ENCODE measurements around the gene ARID4A.
A peak's percentile ranks its signal among the peaks of the same experiment; 100 is the strongest.

The ARID4A gene

GRCh38 chr14:58362798-58363412 lies 64.5 kb downstream of the ARID4A start:
- ATAC-seq, result no peak
- no peak for DNase-seq
- Mint-ChIP-seq H3K4me1 (no peaks in the 10 kb centered on the region), H3K27ac (no peak overlapping the region), H3K36me3 (ENCODE audit: low read depth) (peaks cover 17% of the 10 kb centered on the region), H3K27me3 (no peaks in the 10 kb centered on the region), H3K4me3 (no peak overlapping the region), H3K9me3 (no peaks in the 10 kb centered on the region)

DNA sequence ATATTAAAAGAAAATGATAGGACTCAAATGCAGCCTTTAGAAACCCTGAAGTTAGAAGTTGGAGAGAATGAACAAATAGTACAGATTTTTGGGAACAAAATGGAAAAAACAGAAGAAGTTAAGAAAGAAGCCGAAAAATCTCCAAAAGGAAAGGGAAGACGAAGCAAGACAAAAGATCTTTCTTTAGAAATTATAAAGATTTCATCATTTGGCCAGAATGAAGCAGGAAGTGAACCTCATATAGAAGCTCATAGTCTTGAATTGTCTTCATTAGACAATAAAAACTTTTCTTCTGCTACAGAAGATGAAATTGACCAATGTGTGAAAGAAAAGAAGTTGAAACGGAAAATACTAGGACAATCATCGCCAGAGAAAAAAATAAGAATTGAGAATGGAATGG lies 66.0 kb downstream of the ARID4A start:
- DNase-seq, result no peak
- Mint-ChIP-seq H3K27me3 (no peaks in the 10 kb centered on the region), H3K9me3 (no peaks in the 10 kb centered on the region), H3K36me3 (ENCODE audit: low read depth) (peaks cover 22% of the 10 kb centered on the region), H3K27ac (no peak overlapping the region), H3K4me3 (no peak overlapping the region), H3K4me1 (no peaks in the 10 kb centered on the region)
- no peak for ATAC-seq

DNA sequence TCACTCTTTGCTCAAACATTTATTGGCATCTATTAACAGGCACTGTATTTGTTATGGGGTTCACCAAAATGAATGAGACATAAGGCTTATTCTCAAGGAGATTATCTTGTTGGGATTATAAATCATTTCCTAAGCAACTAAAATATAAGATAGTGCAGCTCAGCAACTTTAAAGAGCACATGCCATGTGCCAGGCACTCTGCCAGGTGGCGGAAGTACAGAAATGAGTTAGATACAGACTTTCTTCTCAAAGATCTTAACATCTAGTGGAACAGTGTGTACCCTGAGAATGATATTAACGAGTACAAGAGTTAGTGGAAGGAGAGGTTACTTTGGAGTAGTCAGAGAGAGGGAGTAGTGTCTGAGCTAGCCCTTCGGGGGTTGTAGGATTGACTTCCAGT lies 68.9 kb downstream of the ARID4A start:
- H3K9me3 Mint-ChIP-seq, result no peaks in the 10 kb centered on the region
- H3K4me1 Mint-ChIP-seq, result no peaks in the 10 kb centered on the region
- ATAC-seq, result no peak
- no peak overlapping the region for H3K27ac Mint-ChIP-seq
- H3K27me3 Mint-ChIP-seq, result no peaks in the 10 kb centered on the region
- no peak overlapping the region for H3K4me3 Mint-ChIP-seq
- H3K36me3 Mint-ChIP-seq (ENCODE audit: low read depth), result peaks cover 28% of the 10 kb centered on the region
- no peak for DNase-seq

DNA sequence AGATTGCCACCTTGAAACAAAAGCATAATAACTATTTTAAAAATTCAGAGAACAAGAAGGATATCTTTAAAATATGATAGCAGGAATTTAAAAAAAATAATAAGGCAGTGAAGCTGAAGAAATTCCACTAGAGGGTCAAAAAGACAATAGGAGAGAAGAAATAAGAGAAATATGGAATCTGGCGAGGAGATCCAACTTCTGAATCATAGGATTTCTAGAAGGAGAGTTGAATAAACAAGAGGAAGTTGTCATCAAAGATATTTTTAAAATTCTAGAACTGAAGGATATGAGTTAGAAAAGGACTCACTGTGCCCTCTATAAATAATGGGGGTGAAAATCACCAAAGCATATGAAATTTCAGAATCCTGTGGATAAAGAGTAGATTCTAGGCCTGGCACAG lies 70.6 kb downstream of the ARID4A start:
- no peak overlapping the region for H3K27ac Mint-ChIP-seq
- H3K36me3 Mint-ChIP-seq (ENCODE audit: low read depth), result peaks cover 28% of the 10 kb centered on the region

GRCh38 chr14:58376791-58377190 lies 78.4 kb downstream of the ARID4A start:
- no peak overlapping the region for H3K27ac Mint-ChIP-seq

More for the DNA sequence above, 70.6 kb downstream of the ARID4A start:
- DNase-seq, result no peak
- no peak overlapping the region for H3K4me3 Mint-ChIP-seq
- no peaks in the 10 kb centered on the region for H3K9me3 Mint-ChIP-seq
- H3K27me3 Mint-ChIP-seq, result no peaks in the 10 kb centered on the region
- ATAC-seq, result no peak
- H3K4me1 Mint-ChIP-seq, result no peaks in the 10 kb centered on the region

GRCh38 chr14:58390830-58391229 lies 92.5 kb downstream of the ARID4A start:
- ATAC-seq, result no peak

More at GRCh38 chr14:58376791-58377190, 78.4 kb downstream of the ARID4A start:
- H3K27me3 Mint-ChIP-seq, result no peaks in the 10 kb centered on the region
- no peak overlapping the region for H3K4me3 Mint-ChIP-seq
- no peaks in the 10 kb centered on the region for H3K9me3 Mint-ChIP-seq
- DNase-seq (no peak), ATAC-seq (no peak)
- no peaks in the 10 kb centered on the region for H3K4me1 Mint-ChIP-seq
- H3K36me3 Mint-ChIP-seq (ENCODE audit: low read depth), result peaks cover 15% of the 10 kb centered on the region

DNA sequence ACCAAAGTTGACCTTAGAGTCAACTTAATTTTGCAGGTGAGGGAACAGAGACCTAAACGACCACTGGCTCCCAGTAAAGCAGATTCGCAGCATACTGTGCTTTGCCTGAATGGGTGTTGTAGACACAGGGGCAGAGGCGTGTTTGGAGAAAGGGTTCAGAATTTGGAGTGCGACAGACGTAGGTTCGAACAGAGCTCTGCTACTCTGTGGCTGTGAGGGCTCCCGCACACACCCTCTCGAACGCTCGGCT lies 97.1 kb downstream of the ARID4A start:
- Mint-ChIP-seq H3K27ac (peak overlapping the region; percentile 60), H3K9me3 (no peaks in the 10 kb centered on the region), H3K36me3 (ENCODE audit: low read depth) (peaks cover 6% of the 10 kb centered on the region), H3K4me3 (peak overlapping the region; percentile 67), H3K27me3 (no peaks in the 10 kb centered on the region), H3K4me1 (peaks cover 10% of the 10 kb centered on the region)
- ATAC-seq, result no peak
- DNase-seq, result no peak

More at GRCh38 chr14:58390830-58391229, 92.5 kb downstream of the ARID4A start:
- DNase-seq, result no peak
- H3K4me1 Mint-ChIP-seq, result peaks cover 5% of the 10 kb centered on the region
- no peaks in the 10 kb centered on the region for H3K36me3 Mint-ChIP-seq (ENCODE audit: low read depth)
- no peak overlapping the region for H3K27ac Mint-ChIP-seq
- no peaks in the 10 kb centered on the region for H3K27me3 Mint-ChIP-seq
- no peak overlapping the region for H3K4me3 Mint-ChIP-seq
- no peaks in the 10 kb centered on the region for H3K9me3 Mint-ChIP-seq

GRCh38 chr14:58395812-58396788 lies 97.7 kb downstream of the ARID4A start, which contains the start of gene TOMM20L:
Gene TOMM20L, plus strand, starts transcription at chr14:58395930. Its CDS starts 28 bp downstream, at chr14:58395958.
- Mint-ChIP-seq H3K27me3 (no peaks in the 10 kb centered on the region), H3K4me1 (peaks cover 10% of the 10 kb centered on the region)
- peak; percentile 90 for ATAC-seq

DNA sequence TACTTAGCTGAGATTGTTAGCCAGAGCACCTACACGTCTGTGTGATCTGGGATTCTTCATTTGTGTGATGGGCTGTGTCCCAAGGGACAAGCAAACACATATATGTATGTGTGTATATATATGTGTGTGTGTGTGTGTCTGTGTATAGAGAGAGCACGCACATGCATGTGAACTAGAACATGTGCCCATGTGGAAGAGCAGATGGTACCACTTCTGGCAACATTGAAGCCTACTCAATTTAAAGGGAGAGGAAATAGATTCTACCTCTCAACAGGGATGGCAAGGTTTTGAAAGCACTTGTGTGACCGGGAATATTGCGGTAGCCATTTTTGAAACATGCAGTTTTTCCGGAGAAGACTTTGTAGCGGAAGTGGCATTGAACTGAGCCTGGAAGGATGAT lies 98.8 kb downstream of the ARID4A start:
- DNase-seq (no peak), ATAC-seq (no peak)
- peaks cover 10% of the 10 kb centered on the region for H3K4me1 Mint-ChIP-seq
- no peaks in the 10 kb centered on the region for H3K9me3 Mint-ChIP-seq
- no peaks in the 10 kb centered on the region for H3K27me3 Mint-ChIP-seq
- H3K4me3 Mint-ChIP-seq, result no peak overlapping the region
- peaks cover 10% of the 10 kb centered on the region for H3K36me3 Mint-ChIP-seq (ENCODE audit: low read depth)
- H3K27ac Mint-ChIP-seq, result no peak overlapping the region

More at GRCh38 chr14:58395812-58396788, 97.7 kb downstream of the ARID4A start, which contains the start of gene TOMM20L:
- H3K36me3 Mint-ChIP-seq (ENCODE audit: low read depth), result peaks cover 6% of the 10 kb centered on the region
- H3K27ac Mint-ChIP-seq, result peak within 1 kb of the TSS; percentile 60
- H3K9me3 Mint-ChIP-seq, result no peaks in the 10 kb centered on the region
- peak; percentile 80 for DNase-seq
- peak within 1 kb of the TSS; percentile 69 for H3K4me3 Mint-ChIP-seq

DNA sequence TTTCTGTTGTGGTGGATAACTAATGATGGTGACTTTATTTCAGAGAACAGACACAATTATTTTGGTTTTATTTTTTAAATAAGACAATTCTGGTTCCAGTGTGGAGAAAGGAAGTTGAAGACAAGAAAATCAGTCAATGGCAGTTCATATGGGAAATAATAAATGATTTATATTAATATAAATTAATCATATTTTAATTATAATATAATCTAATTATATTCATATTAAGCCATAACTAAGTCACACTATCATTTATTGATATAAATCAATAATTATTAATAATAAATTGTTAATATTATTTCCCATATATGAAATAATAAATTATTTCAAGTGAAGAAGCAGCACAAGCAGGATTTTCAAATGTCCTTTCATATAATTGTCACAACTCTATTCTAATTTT lies 100.1 kb downstream of the ARID4A start:
- ATAC-seq (no peak), DNase-seq (no peak)
- Mint-ChIP-seq H3K4me1 (peaks cover 10% of the 10 kb centered on the region), H3K27ac (no peak overlapping the region), H3K36me3 (ENCODE audit: low read depth) (peaks cover 11% of the 10 kb centered on the region), H3K4me3 (no peak overlapping the region), H3K27me3 (no peaks in the 10 kb centered on the region), H3K9me3 (no peaks in the 10 kb centered on the region)

DNA sequence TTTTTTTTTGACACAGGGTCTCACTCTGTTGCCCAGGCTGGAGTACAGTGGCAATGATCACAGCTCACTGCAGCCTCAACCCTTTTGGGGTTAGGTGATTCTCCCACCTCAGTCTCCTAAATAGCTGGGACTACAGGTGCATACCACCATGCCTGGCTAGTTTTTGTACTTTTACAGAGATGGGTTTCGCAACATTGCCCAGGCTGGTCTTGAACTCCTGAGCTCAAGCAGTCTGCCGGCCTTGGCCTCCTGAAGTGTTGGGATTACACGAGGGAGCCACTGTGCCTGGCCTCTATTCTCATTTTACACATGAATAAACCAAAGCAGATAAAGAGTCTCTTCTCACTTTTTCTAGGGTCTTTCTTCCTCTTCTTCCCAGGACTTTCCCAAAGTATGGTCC lies 100.5 kb downstream of the ARID4A start:
- Mint-ChIP-seq H3K36me3 (ENCODE audit: low read depth) (peaks cover 11% of the 10 kb centered on the region), H3K27me3 (no peaks in the 10 kb centered on the region), H3K4me1 (peaks cover 10% of the 10 kb centered on the region), H3K9me3 (no peaks in the 10 kb centered on the region), H3K27ac (no peak overlapping the region), H3K4me3 (no peak overlapping the region)
- ATAC-seq, result no peak
- no peak for DNase-seq

- Mint-ChIP-seq H3K27ac (no peak overlapping the region), H3K36me3 (ENCODE audit: low read depth) (peaks cover 17% of the 10 kb centered on the region), H3K9me3 (no peaks in the 10 kb centered on the region), H3K4me3 (no peak overlapping the region), H3K27me3 (no peaks in the 10 kb centered on the region), H3K4me1 (no peaks in the 10 kb centered on the region)
- ATAC-seq (no peak), DNase-seq (no peak)
Observed at GRCh38 chr14:58401587-58401986, 103.2 kb downstream of the ARID4A start.

- Mint-ChIP-seq H3K36me3 (ENCODE audit: low read depth) (peaks cover 46% of the 10 kb centered on the region), H3K27ac (no peak overlapping the region), H3K27me3 (no peaks in the 10 kb centered on the region), H3K9me3 (no peaks in the 10 kb centered on the region), H3K4me1 (peaks cover 2% of the 10 kb centered on the region), H3K4me3 (no peak overlapping the region)
- no peak for DNase-seq
- no peak for ATAC-seq
Observed at GRCh38 chr14:58408681-58409215, 110.4 kb downstream of the ARID4A start.

GRCh38 chr14:58414845-58415244 lies 116.5 kb downstream of the ARID4A start:
- Mint-ChIP-seq H3K36me3 (ENCODE audit: low read depth) (peaks cover 60% of the 10 kb centered on the region), H3K27ac (no peak overlapping the region), H3K4me3 (no peak overlapping the region), H3K27me3 (no peaks in the 10 kb centered on the region), H3K4me1 (peaks cover 20% of the 10 kb centered on the region), H3K9me3 (no peaks in the 10 kb centered on the region)
- ATAC-seq, result peak; percentile 28
- DNase-seq, result no peak
